Lower leg skin (tissue), 4 donors: Measurements from ENCODE around the gene KIF3B. TPM values are rescaled to one million over a fixed set of nuclear protein-coding genes. Genes with fewer than 3 reads are reported as not detected.
"Not testable (repeated sequence)": the region's sequence is repeated elsewhere in the genome, so short reads cannot be mapped to it uniquely, and the experiment has no call there.

Experiments
- DNase-seq, 2 donors: peaks; one replicate each; pipeline ENCODE4 v3.0.0-alpha.2; 2019; ENCODE audit warnings: low spot score in 2 of 2
- H3K4me3 ChIP-seq: fragments of 200-600 bp; sonication (generic); 2 replicates; pipeline ENCODE4 v1.5.1; 2017; ENCODE audit warnings: mild to moderate bottlenecking, low read depth; ENCODE audit not compliant: poor library complexity, severe bottlenecking
- POLR2A ChIP-seq, 2 donors: fragments of 450-650 bp; IDR thresholded peaks; one replicate each; pipeline ENCODE4 v1.6.1; 2016 to 2017; ENCODE audit warnings: antibody characterized with exemption in 2 of 2, mild to moderate bottlenecking in 1 of 2, moderate library complexity in 1 of 2
- WGBS, 2 donors: methylation state at CpG; one replicate each; pipeline ENCODE4 v1.1.5; 2018; 5-methylcytosine and 5-hydroxymethylcytosine counted together
- intact Hi-C: fragments of 100-400 bp; cut with DNase I; formaldehyde crosslinking; loops from one replicate; pipeline ENCODE4 v1.15.0; 2023; ENCODE audit warnings: low total_unique reads
- total RNA-seq, 4 donors: library from RNA; depleted of rRNA; stranded (reverse); fragments of >200 nt; gene quantifications; one replicate each; pipeline ENCODE4 v1.1.0, GENCODE V29; 2016
- TF ChIP-seq, protein P1 (sequence below), 3 donors: fragments of 450-650 bp; IDR thresholded peaks; one replicate each; pipeline ENCODE4 v1.5.1; 2016; ENCODE audit warnings: antibody characterized with exemption in 3 of 3, mild to moderate bottlenecking in 3 of 3, moderate library complexity in 2 of 3

KIF3B gene
- total RNA-seq, 4 donors from 2014 or later, result 9.7 to 17.8 (median 13.1) TPM

DNA sequence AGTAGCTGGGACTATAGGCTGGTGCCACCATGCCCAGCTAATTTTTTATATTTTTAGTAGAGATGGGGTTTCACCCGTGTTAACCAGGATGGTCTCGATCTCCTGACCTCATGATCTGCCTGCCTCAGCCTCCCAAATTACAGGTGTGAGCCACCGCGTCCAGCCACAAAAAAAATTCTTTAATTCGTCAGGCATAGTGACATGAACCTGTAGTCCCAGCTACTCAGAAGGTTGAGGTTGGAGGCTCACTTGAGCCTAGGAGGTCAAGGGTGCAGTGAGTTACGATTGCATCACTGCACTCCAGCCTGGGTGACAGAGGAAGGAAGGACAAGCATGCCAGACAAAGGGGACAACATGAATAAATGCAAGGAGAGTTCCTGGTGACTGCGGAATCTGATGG lies 61.2 kb downstream of the KIF3B start:
- no peak for DNase-seq
- H3K4me3 ChIP-seq, result no peak overlapping the region
- intact Hi-C loops, result no loop called here
- 91 to 94% methylated on average over 7 of the region's 7 CpGs for WGBS, 2 donors
- TF ChIP-seq, protein P1, sequence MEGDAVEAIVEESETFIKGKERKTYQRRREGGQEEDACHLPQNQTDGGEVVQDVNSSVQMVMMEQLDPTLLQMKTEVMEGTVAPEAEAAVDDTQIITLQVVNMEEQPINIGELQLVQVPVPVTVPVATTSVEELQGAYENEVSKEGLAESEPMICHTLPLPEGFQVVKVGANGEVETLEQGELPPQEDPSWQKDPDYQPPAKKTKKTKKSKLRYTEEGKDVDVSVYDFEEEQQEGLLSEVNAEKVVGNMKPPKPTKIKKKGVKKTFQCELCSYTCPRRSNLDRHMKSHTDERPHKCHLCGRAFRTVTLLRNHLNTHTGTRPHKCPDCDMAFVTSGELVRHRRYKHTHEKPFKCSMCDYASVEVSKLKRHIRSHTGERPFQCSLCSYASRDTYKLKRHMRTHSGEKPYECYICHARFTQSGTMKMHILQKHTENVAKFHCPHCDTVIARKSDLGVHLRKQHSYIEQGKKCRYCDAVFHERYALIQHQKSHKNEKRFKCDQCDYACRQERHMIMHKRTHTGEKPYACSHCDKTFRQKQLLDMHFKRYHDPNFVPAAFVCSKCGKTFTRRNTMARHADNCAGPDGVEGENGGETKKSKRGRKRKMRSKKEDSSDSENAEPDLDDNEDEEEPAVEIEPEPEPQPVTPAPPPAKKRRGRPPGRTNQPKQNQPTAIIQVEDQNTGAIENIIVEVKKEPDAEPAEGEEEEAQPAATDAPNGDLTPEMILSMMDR (IDR thresholded peaks at IDR 0.05), result no peak
- TF ChIP-seq POLR2A (IDR thresholded peaks at IDR 0.05), result no peak

DNA sequence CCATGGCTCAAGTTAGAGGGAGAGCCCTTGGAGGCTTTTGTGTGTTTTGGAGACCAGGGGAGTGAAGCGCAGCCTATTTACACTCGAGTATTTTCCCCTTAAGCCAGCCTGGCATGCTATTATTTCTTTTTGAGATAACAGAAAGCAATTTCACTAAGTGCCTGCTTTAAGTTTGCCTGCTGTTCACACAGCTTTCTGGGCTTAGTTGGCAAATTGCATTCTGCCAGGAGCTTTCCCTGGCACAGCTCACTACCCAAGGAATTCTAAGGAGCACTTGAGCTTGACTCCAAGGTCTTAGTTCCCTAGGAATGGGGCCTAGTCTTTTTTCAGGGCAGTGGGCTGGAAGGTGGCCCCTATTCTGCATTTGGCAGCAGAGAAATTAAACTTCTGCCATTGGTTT lies 61.7 kb downstream of the KIF3B start:
- intact Hi-C loops, result no loop called here
- H3K4me3 ChIP-seq, result no peak overlapping the region
- no peak for DNase-seq
- no peak for TF ChIP-seq POLR2A (IDR thresholded peaks at IDR 0.05)
- TF ChIP-seq, protein P1 (IDR thresholded peaks at IDR 0.05), result no peak
- 76 to 87% methylated on average over 2 of the region's 2 CpGs for WGBS, 2 donors

DNA sequence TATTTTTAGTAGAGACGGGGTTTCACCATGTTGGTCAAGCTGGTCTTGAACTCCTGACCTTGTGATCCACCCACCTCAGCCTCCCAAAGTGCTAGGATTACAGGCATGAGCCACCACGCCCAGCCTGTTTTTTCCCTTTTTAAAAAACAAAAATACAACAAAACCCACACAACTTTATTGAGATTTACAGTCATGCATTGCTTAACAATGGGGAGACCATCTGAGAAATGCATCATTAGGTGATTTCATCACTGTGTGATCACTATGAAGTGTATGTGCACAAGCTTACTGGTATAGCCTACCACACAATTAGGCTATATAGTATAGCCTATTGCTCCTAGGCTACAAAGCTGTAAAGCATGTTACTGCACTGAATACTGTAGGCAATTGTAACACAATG lies 63.6 kb downstream of the KIF3B start:
- DNase-seq, H3K4me3 ChIP-seq, intact Hi-C loops: not testable (repeated sequence)
- 92 to 96% methylated on average over 2 of the region's 2 CpGs for WGBS, 2 donors

DNA sequence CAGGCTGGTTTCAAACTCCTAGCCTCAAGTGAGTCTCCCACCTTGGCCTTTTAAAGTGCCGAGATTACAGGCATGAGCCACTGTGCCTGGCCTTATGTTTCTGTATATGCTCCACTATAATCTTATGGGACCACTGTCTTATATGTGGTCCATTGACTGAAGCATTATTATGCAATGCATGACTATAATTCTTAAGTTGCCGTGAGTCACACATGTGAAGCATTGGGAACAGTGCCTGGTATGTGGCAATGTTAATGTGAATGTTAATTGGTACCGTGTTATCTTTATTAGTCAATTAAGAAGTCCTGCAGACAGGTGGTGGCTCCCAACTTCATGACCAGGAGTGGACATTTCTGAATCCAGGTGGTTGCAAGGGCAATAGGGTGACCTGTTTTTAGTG lies 66.0 kb downstream of the KIF3B start:
- intact Hi-C loops, result no loop called here
- DNase-seq, result peak in 1 of 2 donors; percentile 30
- TF ChIP-seq, protein P1 (IDR thresholded peaks at IDR 0.05), result no peak
- no peak for TF ChIP-seq POLR2A (IDR thresholded peaks at IDR 0.05)
- no peak overlapping the region for H3K4me3 ChIP-seq
- WGBS, 2 donors, result 60 to 71% methylated on average over 3 of the region's 3 CpGs

DNA sequence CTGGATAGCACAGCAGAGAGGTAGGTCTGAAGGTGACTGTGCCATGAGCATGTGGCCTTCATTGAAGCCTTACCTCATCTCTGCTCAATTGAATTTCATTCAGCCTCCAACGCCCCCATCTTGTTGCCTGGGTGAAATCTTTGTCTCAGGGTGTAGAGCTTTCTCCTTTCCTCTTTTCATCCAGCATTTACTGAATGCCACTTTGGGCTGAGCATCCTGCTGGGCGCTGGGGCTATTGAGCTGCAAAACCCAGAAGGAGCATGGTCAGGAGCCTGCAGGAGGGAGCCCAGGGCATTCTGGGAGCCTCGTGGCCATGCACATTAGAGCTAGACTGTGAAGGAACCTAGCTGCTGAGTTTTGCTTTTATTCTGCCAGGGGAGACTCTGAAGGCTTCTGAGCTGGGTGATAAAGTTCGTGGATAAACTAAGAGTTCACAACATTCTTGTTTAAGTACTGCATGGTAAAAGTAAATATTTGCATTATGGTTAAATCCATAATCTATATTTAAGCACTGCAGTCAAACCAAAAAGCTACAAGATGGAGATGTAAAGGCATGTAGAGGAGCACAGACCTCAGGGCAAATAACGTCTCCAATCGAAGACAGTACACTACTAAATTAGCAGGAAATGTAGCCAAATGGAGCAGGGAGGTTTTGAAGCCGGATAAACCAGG lies 67.5 kb downstream of the KIF3B start:
- DNase-seq, result no peak
- WGBS, 2 donors, result 34 to 38% methylated on average over 7 of the region's 7 CpGs
- intact Hi-C loops, result no loop called here
- no peak overlapping the region for H3K4me3 ChIP-seq
- TF ChIP-seq POLR2A (IDR thresholded peaks at IDR 0.05), result no peak
- TF ChIP-seq, protein P1 (IDR thresholded peaks at IDR 0.05), result no peak

DNA sequence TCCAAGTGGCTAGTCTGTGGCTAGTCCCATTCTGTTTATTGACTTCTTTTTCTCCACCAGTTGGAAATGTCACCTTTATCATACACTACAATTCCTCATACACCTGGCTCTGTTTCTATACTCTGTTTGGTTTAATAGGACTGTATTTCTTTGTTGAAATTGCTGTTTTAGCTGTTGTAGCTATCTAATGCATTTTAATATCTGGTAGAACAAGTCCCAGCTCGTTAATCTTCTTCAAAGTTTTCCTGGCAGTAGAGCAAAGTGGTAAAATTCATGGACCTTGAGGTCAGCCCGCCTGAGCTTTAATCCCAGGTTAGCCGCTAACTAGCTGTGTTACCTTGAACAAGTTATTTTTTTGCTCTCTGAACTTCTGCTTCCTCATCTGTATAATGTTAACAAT lies 70.8 kb downstream of the KIF3B start:
- intact Hi-C loops, result no loop called here
- DNase-seq, result no peak
- TF ChIP-seq POLR2A (IDR thresholded peaks at IDR 0.05), result no peak
- TF ChIP-seq, protein P1 (IDR thresholded peaks at IDR 0.05), result no peak
- no peak overlapping the region for H3K4me3 ChIP-seq
- WGBS, 2 donors, result 66% methylated on average over 3 of the region's 3 CpGs
